HG03064 (cell line): ENCODE results near the gene A3GALT2.

Experiments
- ATAC-seq: cut with Tn5 transposase; IDR thresholded peaks from one replicate; pipeline ENCODE4 v1.9.1; 2021; ENCODE audit warnings: low read depth; ENCODE audit not compliant: unreplicated experiment

The A3GALT2 gene

DNA sequence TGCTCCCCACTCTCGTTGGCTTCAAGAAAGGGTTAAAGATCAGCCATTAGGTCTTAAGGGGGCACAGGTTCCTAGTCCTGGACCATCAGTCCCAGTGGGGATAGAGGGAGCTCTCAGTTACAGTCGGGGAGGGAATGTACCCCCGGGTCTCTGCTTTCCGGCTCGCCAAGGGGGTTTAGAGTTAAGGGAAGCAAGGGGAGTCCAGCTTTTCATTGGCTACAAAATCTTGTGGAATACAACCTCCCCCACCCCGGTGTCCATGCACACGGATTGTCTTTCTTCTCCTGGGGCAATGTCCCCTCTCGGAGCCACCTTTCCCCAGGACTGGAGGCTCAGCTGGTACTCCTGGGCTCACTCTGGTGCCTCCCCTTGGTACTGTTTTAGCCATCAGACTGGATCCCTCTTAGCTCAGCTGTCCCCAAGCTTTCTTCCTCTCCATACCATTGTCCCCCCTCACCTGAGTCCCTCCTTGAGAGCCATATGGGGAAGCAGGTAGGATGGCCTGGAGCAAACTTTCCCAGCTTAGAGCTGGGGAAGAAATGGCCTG lies at the start of gene A3GALT2:
Gene A3GALT2 (minus strand): TSS at position 480 of the 547 bp plus-strand sequence. CDS start 0 bp downstream, at position 480.
- no peak for ATAC-seq

DNA sequence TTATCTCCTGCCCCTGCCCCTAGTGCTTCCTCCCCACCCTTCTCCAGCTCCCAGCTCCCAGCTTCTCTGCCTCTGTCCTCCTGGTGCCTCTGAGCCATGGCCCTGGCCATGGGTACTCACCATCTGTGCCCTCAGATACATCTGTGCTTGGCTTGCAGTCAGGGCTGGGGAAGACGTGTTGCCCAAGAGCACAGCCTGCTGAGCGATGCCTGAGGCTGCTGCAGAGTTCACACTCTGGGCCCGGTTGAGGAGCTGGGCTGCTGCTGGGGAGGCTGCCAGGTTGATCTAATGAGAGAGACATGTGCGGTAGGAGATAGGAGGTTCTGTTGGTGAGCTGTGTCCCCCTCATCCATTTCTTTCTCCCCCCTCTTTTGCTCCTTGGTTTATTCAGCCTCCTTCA lies 49.4 kb upstream of the A3GALT2 start:
- ATAC-seq: no peak

DNA sequence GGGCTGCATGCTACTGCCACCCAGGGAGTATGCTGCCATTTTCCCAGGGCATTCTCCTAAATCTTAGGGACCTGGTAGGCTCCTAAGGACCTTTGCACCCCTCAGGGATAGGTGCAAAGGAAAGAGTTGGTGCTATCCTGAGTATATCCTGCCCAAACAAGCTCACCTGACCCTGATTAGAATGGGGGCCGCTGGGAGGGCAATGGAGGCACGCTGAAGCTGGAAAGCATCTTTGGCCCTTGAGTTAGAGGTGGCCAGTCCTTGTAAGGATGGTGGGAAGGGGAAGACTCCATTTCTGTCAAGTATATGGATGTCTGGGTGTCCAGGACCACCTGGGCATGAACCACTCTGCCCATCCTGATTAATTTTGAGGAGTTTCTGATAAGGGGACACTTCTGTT lies 48.9 kb upstream of the A3GALT2 start:
- ATAC-seq: no peak

DNA sequence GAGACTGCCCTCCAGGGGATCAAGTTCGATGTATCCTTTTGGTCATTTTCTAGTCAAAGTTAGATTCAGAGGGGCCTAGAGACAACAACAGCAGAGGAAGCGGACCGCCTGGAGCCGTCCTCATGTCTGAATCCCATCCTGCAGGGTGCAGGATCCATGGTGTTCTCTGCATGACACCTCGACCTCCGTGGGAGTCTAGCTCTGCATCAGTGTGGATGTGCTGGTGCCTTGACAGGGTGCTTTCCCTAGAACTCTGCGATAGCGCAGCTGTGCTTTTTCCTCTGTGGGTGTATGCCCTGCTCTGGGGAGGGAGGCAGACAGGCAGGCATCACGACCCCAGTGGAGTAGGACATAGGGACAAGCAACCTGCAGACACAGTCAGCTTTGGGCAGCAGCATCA lies 48.2 kb upstream of the A3GALT2 start:
- no peak for ATAC-seq

DNA sequence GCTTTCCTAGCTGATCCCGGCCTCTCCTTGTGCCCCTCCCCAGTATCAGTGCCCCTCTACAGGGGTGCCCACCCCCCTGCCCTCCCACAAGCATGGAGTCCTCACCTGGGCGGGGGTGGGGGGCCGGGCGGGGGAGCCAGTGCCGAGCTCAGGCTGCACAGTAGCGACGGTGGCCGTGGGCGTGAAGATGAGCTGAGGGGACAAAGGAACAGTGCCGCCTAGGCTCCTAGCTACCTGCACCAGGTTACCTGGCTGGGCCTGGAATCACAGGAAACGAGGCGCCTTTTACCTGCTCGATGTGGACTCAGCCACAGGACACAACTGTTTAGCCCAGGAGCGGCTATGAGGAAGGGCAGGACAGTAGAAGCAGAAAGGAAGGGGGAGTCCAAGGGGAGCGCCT lies 47.5 kb upstream of the A3GALT2 start:
- no peak for ATAC-seq

DNA sequence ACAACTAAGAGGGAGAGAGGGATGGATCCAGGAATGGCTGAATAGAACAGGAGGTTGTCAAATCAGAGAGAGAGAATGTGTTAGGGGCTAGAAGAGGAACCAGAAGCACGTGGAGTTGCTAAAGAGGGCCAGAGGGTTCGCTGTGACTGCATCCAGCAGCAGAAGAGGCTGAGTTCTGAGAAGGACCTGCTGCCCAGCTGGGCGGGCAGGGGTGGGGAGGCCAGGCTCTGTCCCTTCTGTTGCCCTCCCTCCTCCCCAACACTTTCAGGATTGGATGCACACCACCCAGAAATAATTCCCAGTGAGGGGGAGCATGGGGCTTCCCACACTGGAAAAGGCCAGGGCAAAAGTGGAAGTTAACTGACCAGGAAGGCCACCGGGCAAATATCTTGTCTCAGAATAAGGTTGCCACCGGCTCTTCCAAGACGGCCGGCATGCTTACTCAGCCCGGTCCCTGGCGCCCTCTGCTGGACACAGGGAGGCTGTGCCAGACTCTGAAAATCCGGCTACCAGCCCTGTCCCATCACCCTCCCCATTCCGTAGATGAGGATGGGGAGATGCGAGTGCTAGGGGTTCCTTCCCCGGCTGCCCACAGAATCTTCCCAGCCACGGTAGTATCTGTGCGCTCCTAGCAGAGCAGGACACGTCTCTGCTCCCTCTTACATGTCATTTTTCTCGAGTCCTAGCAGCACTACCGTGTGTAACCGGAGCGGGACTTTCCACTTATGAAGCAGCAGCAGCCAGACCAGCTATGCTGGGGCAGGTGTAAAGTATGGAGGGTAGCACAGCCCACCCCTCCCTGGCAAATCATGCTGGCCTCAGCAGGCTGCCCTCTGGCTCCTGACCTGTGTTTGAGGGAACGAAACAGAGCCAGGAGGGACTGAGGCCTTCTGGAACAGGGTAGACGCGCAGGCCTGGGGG lies 46.8 kb upstream of the A3GALT2 start:
- ATAC-seq: no peak

DNA sequence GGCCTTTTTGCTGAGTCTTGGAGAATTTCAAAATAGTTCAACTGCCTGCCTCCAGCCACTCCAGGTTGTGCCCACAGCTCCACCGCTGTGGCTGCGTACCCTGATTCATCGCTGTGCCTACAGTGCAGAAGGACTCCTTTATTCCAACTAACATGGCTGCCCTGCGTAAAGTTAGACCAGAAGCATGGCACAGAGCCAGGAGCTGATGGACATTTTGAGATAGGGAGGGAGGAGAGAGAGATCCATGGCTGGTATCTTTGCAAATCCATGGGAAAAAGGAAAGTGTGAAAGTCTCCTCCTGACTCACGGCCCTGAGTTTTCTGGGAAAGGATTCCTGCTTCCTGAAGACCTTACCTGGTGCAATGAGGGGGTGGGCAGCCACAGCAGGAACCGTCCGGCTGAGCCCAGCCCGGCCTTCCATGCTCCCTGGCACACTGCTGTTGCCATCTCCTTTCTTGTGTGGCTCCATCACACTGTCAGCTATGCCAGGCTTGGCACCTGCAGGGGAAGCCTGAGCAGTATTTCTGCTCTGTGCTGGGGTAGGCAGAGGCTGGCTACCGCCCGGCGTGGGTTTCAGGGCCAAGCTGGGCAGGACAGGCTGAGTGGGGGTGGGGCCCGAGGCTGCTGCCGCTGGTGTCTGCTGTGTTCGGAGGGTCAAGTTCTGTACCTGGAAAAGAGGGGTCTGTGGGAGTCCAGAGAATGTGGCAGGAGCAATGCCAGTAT lies 46.0 kb upstream of the A3GALT2 start:
- ATAC-seq: no peak

DNA sequence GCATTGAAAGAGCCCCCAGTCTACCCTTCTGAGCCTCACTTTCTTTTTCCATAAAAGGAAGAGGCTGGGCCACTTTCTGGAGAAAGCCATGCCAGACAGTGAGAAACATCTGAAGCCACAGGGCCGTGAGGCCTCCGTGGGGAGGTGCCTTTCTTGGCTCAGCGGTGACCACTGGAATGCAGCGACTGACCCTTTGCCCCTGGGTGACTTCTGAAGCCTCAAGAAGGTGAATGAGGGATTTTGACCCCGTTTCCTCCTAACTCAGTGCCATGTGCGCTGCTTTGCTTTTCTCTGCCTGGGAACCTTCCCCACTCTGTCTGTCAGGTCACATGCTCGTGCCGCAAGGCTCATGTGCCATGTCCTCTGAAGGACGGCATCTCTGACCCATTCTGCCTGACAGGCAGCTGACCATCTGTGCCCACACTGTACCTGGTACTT lies 44.7 kb upstream of the A3GALT2 start:
- no peak for ATAC-seq

DNA sequence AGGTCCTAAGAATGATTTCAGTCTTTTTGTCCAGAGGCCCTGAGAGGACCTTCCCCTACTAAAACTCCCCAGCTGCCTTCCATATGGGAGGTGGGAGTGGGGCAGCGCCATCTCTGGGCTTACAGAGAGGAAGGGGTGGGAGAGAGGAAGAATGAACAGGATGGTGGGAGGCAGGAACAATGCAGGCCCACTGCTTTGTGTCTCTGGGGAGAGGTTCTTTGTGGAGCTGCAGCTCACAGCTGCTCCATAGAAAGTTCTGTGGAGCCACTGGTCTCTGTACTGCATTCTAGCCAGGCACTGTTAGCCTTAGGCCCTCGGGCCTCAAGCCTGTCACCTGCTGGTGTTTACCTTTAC lies 43.6 kb upstream of the A3GALT2 start:
- no peak for ATAC-seq

DNA sequence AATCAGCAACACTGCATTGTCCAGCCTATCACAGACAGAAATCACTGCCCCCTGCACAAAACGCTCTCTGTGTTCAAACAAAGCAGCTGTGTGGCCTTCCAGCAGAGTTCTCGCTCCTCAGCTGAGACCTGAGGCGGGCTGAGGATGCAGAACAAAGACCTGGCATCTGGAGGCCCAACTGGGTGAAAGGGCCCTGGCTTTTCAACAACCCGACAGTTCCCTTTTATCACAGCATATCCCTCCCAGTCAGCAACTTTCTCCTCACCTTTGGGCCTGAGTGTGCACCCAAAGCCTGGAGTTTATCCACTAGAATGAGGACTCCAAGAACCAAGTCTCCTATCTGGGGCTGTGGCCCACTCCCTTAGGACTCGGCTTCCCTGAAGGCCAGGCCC lies 42.6 kb upstream of the A3GALT2 start:
- no peak for ATAC-seq

DNA sequence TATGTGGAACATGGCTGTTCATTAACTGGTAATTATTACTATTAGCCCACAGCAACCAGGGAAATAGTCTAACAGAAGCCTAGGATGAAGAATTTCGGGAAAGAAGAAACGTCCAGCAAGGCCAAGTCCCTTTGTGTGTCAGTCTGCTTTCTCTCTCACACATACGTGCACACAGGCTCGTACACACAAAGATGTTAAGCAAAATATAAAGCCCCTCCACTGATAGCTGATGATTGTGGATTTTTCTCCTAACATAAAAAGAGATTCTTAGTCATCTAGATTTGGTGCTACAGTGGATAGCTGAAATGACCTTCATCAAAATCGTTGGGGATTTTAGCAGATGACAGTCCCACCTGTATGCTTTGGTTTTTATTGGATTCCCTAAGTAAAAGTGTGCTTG lies 42.1 kb upstream of the A3GALT2 start:
- ATAC-seq: no peak

DNA sequence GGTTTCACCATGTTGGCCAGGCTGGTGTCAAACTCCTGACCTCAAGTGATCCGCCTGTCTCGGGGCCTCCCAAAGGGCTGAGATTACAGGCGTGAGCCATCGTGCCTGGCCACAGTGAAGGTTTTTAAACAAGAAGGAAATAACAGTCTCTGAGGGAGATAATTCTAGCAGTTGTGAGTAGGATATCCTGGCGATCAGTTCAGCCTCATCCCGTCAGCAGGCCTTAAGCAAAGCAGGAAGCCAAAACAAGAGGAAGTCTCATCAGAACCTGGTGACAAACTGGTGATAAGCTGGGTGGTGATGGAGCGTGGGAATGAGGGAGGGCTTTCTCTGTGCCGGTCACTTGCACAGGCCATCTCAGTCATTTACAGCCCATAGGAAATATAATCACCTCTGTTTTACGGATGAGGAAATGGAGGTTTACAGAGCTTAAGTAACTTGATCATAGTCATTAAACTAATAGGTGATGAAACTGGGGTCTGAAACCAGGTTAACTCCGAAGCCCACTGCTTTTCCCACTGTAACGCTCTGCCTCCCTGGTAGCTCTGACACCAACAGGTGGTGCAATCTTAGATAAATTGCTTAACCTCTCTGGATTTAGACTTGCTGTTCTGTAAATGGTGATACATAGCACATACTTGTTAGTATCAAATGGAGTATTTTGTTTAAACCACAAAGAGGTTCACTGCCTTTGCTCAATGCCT lies 40.8 kb upstream of the A3GALT2 start:
- ATAC-seq: no peak

DNA sequence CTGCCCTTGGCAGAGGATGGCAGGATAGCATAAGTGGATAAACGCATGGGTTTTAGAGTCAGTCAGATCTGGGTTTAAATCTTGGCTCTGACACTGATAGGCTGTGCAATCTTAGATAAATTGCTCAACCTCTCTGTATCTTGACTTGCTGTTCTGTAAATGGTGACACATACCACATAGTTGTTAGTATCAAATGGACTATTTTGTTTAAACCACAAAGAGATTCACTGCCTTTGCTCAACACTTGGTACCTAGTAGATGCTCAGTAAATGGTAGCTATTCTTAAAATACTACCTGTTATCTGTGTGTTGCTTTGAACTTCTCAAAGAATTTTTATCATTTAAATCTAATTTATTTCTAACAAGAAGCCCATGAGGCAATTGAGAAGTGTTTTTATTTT lies 39.5 kb upstream of the A3GALT2 start:
- no peak for ATAC-seq

DNA sequence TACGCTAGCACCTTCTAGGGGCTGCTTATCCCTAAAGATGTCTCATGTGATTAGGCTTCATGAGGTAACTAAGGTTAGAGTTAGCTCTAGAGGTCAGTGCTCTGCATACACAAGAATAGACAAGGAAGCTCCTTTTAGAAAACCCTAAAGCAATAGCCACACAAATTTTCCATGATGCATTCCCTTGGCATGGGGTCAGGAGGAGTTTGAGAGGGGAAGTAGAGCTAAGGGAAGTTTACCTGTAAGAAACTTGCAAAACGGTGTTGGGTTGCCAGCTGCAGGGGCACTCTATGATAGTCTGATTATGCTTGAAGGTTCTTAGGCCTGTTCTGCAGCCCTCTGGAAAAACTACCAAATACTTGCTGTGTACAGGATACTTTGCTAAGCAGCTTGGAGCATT lies 39.0 kb upstream of the A3GALT2 start:
- no peak for ATAC-seq

DNA sequence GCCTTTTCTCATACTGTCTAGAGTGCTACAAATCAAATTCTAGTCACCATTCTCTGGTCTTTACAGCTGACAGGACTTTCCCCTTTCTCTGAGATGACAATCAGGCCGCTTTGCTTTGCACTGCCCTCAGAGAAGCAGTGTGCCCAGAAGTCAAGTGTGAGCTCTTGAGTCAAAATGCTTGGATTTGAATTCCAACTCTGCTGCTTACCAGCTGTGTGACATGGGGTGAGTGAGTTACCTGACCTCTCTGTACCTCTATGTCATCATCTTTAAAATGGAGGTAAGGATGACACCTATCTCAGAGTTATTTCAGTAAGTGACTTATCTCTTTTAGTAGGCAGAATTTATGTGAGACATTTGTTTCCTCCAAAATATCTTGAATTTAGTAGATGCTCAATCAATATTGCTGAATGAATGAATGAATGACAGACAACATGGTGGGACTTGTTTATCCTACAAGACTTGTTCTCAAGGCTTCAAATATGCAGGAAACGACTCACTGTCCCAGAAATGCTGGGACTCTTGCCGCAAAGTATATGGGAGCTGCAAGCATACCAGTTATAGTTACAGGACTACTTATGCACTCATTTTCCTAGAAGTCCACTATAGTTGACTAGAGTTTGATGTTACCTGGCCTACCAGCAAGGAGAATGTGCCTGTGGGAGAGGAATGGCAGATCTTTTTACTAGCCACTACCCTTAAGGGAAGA lies 38.1 kb upstream of the A3GALT2 start:
- no peak for ATAC-seq

DNA sequence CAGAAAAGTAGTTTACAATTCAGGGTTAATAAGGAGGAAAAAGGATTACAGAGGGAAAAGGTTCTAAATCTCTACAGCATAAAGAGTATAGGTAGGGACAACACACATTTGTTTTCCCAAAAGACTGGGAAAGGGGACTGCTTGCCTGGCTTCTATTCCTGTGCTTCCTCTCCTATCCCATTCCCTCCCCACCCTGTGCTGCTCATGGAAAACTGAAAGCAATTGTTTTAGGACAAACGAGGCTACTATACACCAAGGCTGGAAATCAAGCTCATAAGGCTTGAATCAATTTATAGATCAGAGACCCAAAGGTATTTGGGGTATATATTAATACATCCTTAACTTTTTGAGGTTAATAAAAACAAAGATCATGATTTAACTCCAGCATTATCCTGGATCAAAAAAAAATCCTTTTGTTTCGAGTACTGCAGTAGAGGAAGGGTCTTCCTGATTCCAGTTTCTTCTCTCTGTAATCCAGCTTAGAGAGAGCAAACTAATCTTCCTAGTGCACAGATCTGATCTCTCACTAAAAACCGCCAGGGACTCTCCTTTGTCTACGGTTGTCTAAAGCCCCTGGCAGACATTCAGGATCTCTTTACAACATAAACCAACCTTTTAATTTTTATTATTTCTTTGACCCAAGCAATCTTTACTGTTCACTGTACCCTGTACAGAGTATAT lies 37.4 kb upstream of the A3GALT2 start:
- no peak for ATAC-seq

DNA sequence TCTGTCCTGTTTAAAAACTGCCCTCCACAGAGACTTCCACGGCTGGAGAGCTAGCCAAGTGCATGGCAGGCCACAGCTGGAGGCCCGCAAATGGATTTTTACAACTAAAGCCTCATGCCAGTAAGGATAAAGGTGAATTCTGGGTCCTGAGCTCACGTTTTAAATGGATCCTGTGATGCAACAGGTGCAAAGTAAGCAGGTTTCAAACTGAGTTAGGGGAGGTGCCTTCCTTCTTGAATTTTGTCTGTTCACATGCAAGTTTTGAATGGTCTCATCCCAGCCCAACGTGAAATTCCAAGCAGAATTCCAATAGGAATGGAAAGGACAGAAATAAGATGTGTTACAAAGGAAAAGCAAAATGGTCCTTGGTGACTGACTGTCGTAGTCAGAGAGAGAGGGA lies 36.2 kb upstream of the A3GALT2 start:
- ATAC-seq: no peak

DNA sequence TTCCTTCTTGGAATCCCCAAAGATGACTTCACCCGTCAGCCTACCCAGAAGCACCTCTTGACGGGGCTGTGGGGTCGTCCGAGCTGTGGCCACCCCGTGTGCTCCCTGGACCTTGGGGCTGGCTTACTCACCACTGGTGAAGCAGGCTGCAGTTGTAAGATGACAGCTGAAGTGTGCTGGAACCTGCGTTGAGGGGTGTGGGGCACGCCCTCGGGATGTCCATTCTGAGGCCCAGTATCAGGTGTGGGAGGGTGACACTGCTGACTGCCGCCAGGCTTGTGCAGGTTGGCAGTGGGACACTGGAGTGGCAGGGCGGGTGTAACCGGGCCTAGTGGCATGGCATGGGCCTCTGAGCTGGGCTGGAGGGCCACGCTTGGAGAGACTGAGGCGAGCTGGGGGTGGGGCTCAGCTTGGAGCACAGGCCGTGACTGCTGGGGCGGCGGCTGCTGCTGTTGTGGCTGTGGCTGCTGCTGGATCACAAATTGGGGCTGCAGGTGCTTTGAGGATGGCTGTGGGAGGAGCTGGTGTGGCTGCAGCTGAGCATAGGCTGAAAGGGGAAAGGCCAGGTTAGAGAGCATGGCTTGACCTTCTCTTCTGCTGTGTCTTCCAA lies 33.9 kb upstream of the A3GALT2 start:
- ATAC-seq: no peak

DNA sequence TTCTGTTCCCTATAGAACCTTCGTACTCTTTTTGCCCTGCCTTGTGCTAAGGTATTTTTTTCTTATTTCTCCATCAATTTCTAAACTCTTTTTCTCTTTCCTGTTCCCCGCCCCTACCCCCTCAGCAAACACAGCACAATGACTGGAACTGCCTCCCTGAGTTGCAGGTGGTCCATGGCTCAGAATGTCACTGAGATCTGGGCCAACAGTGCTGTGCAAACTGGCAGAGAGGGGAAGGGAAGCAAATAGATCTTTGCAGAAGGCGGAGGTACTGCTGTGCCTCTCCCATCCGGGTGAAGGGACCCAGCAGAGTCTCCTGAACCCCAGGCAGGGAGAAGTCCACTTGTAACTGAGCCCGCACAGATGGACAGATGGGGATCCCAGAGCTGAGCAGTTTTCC lies 32.6 kb upstream of the A3GALT2 start:
- no peak for ATAC-seq

DNA sequence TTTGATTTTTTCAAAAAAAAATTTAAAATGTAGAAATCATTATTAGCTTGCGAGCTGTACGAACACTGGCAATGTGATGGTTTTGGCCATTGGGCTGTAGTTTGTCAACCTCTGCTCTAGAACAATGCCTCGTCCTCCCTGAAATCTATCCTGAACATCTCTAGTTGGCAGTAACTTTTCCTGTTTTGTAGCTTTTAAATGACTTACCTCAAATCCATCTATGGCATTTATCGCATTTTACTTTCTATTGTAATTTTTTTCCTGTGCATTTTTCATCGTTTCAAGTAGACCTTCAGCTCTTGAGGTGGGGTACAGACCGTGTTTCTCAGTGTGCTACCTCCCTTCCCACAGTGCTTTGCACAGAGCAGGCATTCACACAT lies 30.4 kb upstream of the A3GALT2 start:
- ATAC-seq: no peak
